ENCODE results near the gene TDRD12.

GRCh38 chr19:32857584-32857983, 138.0 kb downstream of the TDRD12 start:
- no peak for TF ChIP-seq CTCF (IDR thresholded peaks at IDR 0.05; ENCODE audit: low read depth, low read length)
- TF ChIP-seq POLR2A (IDR thresholded peaks at IDR 0.05; ENCODE audit: extremely low read depth, insufficient read length): no peak

All from NB4 (cell line).